Ishikawa (cell line): ENCODE data around the gene KIAA0513.

Experiments
- CEBPB ChIP-seq: IDR thresholded peaks from 2 replicates; pipeline ENCODE4 v1.6.1; 2012
- CREB1 ChIP-seq: IDR thresholded peaks from 2 replicates; pipeline ENCODE4 v1.6.1; 2012; ENCODE audit warnings: low read depth
- EGR1 ChIP-seq: IDR thresholded peaks from 2 replicates; pipeline ENCODE4 v1.6.1; 2012
- EP300 ChIP-seq: IDR thresholded peaks from 2 replicates; pipeline ENCODE4 v1.6.1; 2012; ENCODE audit warnings: borderline replicate concordance
- FOXM1 ChIP-seq: IDR thresholded peaks from 2 replicates; pipeline ENCODE4 v1.6.1; 2012; ENCODE audit warnings: low read depth, borderline replicate concordance
- NFIC ChIP-seq: IDR thresholded peaks from 2 replicates; pipeline ENCODE4 v1.6.1; 2012
- RAD21 ChIP-seq: IDR thresholded peaks from 2 replicates; pipeline ENCODE4 v1.6.1; 2012; ENCODE audit warnings: low read depth
- TAF1 ChIP-seq: IDR thresholded peaks from 2 replicates; pipeline ENCODE4 v1.6.1; 2012; ENCODE audit warnings: low read depth, mild to moderate bottlenecking
- TCF12 ChIP-seq: IDR thresholded peaks from 2 replicates; pipeline ENCODE4 v1.6.1; 2012; ENCODE audit warnings: low read depth
- TEAD4 ChIP-seq: IDR thresholded peaks from 2 replicates; pipeline ENCODE4 v1.6.1; 2012
- YY1 ChIP-seq: IDR thresholded peaks from 2 replicates; pipeline ENCODE4 v1.6.1; 2012; ENCODE audit warnings: low read depth
- ZBTB7A ChIP-seq: IDR thresholded peaks from 2 replicates; pipeline ENCODE4 v1.6.1; 2012; ENCODE audit warnings: low read depth
- TF ChIP-seq, protein P1 (sequence below): IDR thresholded peaks from 2 replicates; pipeline ENCODE4 v1.6.1; 2012; ENCODE audit warnings: low read depth, mild to moderate bottlenecking
- TF ChIP-seq, protein P2 (sequence below): IDR thresholded peaks from 2 replicates; pipeline ENCODE4 v1.6.1; 2012
- TF ChIP-seq, protein P3 (sequence below): IDR thresholded peaks from 2 replicates; pipeline ENCODE4 v1.6.1; 2012

The KIAA0513 gene

DNA sequence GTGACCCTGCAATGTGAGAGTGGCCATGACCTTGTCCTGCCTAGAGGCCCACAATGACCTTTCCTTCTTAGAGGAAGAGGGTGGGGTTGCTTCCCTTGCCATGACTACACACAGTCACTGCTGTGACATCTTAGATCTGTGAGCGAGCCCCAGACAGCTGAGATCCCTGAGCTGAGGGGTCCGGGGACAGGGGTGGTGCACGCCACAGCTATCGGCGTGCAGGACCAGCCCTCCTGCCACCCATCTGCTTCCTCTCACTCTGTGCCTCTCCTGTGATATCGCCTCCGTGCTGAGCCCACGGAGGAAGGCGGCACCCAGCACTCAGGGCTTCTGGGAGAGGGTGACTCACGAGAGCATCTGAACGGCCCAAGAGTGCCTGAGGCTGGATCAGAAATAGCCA lies 35.2 kb downstream of the KIAA0513 start:
- TF ChIP-seq YY1 (no peak), TAF1 (no peak), CREB1 (no peak), FOXM1 (no peak), EGR1 (no peak), TEAD4 (no peak), NFIC (no peak), RAD21 (no peak), TCF12 (no peak), EP300 (no peak), CEBPB (no peak), ZBTB7A (no peak)
- TF ChIP-seq, protein P1, sequence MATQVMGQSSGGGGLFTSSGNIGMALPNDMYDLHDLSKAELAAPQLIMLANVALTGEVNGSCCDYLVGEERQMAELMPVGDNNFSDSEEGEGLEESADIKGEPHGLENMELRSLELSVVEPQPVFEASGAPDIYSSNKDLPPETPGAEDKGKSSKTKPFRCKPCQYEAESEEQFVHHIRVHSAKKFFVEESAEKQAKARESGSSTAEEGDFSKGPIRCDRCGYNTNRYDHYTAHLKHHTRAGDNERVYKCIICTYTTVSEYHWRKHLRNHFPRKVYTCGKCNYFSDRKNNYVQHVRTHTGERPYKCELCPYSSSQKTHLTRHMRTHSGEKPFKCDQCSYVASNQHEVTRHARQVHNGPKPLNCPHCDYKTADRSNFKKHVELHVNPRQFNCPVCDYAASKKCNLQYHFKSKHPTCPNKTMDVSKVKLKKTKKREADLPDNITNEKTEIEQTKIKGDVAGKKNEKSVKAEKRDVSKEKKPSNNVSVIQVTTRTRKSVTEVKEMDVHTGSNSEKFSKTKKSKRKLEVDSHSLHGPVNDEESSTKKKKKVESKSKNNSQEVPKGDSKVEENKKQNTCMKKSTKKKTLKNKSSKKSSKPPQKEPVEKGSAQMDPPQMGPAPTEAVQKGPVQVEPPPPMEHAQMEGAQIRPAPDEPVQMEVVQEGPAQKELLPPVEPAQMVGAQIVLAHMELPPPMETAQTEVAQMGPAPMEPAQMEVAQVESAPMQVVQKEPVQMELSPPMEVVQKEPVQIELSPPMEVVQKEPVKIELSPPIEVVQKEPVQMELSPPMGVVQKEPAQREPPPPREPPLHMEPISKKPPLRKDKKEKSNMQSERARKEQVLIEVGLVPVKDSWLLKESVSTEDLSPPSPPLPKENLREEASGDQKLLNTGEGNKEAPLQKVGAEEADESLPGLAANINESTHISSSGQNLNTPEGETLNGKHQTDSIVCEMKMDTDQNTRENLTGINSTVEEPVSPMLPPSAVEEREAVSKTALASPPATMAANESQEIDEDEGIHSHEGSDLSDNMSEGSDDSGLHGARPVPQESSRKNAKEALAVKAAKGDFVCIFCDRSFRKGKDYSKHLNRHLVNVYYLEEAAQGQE: no peak
- TF ChIP-seq, protein P2, sequence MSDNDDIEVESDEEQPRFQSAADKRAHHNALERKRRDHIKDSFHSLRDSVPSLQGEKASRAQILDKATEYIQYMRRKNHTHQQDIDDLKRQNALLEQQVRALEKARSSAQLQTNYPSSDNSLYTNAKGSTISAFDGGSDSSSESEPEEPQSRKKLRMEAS: no peak
- TF ChIP-seq, protein P3, sequence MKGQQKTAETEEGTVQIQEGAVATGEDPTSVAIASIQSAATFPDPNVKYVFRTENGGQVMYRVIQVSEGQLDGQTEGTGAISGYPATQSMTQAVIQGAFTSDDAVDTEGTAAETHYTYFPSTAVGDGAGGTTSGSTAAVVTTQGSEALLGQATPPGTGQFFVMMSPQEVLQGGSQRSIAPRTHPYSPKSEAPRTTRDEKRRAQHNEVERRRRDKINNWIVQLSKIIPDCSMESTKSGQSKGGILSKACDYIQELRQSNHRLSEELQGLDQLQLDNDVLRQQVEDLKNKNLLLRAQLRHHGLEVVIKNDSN: no peak

DNA sequence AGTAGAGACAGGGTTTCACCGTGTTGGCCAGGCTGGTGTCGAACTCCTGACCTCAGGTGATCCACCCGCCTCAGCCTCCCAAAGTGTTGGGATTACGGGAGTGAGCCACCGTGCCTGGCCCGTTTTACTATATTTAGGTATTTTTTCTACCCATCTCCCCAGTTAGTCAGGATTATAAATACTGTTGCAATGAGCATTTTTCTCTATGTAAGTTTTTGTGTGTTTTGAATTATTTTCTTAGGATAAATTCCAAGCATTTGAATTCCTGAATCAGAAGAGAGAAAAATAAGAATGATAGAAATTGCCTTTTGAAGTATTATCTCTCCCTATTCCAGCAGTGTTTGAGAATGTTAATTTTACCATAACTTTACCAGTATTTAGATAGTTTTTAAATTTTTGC lies 36.6 kb downstream of the KIAA0513 start:
- no peak for TF ChIP-seq TCF12
- TF ChIP-seq CEBPB: no peak
- no peak for TF ChIP-seq FOXM1
- no peak for TF ChIP-seq TAF1
- TF ChIP-seq, protein P3: no peak
- no peak for TF ChIP-seq NFIC
- TF ChIP-seq TEAD4: no peak
- TF ChIP-seq ZBTB7A: no peak
- no peak for TF ChIP-seq RAD21
- TF ChIP-seq, protein P1: no peak
- no peak for TF ChIP-seq EP300
- TF ChIP-seq EGR1: no peak
- TF ChIP-seq YY1: no peak
- TF ChIP-seq CREB1: no peak
- TF ChIP-seq, protein P2: no peak

DNA sequence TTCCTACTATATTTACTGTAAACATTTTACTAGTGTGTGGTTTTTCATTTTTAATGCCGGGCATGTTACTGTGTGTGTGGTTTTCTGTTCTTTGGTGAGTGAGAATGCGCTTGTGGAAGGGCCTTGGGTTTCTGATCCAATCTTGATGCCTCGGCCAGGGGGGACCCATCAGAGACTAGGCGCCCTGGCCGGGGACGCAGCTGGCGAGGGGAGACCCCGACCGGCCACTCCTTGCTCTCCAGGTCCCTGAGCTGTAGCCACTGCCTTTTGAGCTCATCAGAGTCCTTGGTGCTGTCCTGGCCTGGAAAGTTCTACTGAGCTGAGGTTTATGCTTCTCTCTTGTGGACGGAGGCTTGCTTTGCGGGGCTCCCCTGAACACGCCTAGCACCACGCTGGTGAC lies 37.5 kb downstream of the KIAA0513 start:
- TF ChIP-seq NFIC (no peak), TCF12 (no peak), CREB1 (no peak), ZBTB7A (no peak), TEAD4 (no peak), FOXM1 (no peak), CEBPB (no peak), TAF1 (no peak), EP300 (no peak), EGR1 (no peak), RAD21 (no peak), YY1 (no peak)
- TF ChIP-seq, protein P2: no peak
- TF ChIP-seq, protein P3: no peak
- TF ChIP-seq, protein P1: no peak
